Body of pancreas (tissue), 4 donors: ENCODE results near the gene PANX2. TPM values are rescaled to one million over a fixed set of nuclear protein-coding genes. Genes with fewer than 3 reads are reported as not detected.
A peak's percentile ranks its signal among the peaks of the same experiment; 100 is the strongest.
"Not testable (repeated sequence)": the region's sequence is repeated elsewhere in the genome, so short reads cannot be mapped to it uniquely, and the experiment has no call there.

Source experiments
- ATAC-seq: fragments of 150-250 bp; one replicate; pipeline ENCODE4 v1.9.1; 2016
- DNase-seq, 4 donors: peaks; one replicate each; pipeline ENCODE4 v3.0.0-alpha.2; 2019
- H3K27ac ChIP-seq, 4 donors: fragments of 200-600 bp; sonication (generic); 1 replicate in 3 of 4; 2 replicates in 1 of 4; pipeline versions ENCODE4 v1.5.1 to v1.6.1; 2016 to 2019; ENCODE audit warnings: mild to moderate bottlenecking in 1 of 4, mixed read lengths in 1 of 4, moderate library complexity in 1 of 4
- H3K27me3 ChIP-seq, 2 donors: fragments of 200-600 bp; sonication (generic); one replicate each; pipeline ENCODE4 v1.6.0; 2016; ENCODE audit warnings: mild to moderate bottlenecking in 1 of 2
- H3K36me3 ChIP-seq, 2 donors: fragments of 200-600 bp; sonication (generic); replicated peaks in 1 of 2; 2 replicates each; pipeline ENCODE4 v1.5.1; 2016; ENCODE audit warnings: low read depth in 2 of 2; ENCODE audit not compliant: insufficient read depth in 1 of 2
- H3K4me1 ChIP-seq: fragments of 200-600 bp; sonication (generic); one replicate; pipeline ENCODE4 v1.6.0; 2016
- H3K4me3 ChIP-seq, 2 donors: fragments of 200-600 bp; sonication (generic); 1 replicate in 1 of 2; 2 replicates in 1 of 2; pipeline ENCODE4 v1.5.1; 2016 to 2019
- H3K9me3 ChIP-seq, 3 donors: fragments of 200-600 bp; sonication (generic); 1 replicate in 2 of 3; 2 replicates in 1 of 3; pipeline ENCODE4 v1.5.1; 2016
- POLR2A ChIP-seq, 3 donors: fragments of 450-650 bp; IDR thresholded peaks; one replicate each; pipeline ENCODE4 v1.6.1; 2016; ENCODE audit warnings: antibody characterized with exemption in 3 of 3, mild to moderate bottlenecking in 2 of 3
- WGBS, 2 donors: methylation state at CpG; one replicate each; pipeline ENCODE4 v1.1.5; 2017; 5-methylcytosine and 5-hydroxymethylcytosine counted together
- intact Hi-C: fragments of 100-400 bp; cut with DNase I; formaldehyde crosslinking; loops from one replicate; pipeline ENCODE4 v1.15.1; 2023
- total RNA-seq, 2 donors: library from RNA; depleted of rRNA; stranded (reverse); fragments of >200 nt; gene quantifications; one replicate each; pipeline ENCODE4 v1.1.0, GENCODE V29; 2016
- TF ChIP-seq, protein P1 (sequence below), 7 experiments: fragments of 450-650 bp in 4 of 7; fragments of 200-600 bp in 3 of 7; sonication (generic) in 3 of 7; IDR thresholded peaks; one replicate each; pipeline ENCODE4 v1.5.1; 2016 to 2019; ENCODE audit warnings: antibody characterized with exemption in 7 of 7

Gene PANX2
- total RNA-seq, 2 donors from 2014 or later, result 0.33 to 3.1 TPM

DNA sequence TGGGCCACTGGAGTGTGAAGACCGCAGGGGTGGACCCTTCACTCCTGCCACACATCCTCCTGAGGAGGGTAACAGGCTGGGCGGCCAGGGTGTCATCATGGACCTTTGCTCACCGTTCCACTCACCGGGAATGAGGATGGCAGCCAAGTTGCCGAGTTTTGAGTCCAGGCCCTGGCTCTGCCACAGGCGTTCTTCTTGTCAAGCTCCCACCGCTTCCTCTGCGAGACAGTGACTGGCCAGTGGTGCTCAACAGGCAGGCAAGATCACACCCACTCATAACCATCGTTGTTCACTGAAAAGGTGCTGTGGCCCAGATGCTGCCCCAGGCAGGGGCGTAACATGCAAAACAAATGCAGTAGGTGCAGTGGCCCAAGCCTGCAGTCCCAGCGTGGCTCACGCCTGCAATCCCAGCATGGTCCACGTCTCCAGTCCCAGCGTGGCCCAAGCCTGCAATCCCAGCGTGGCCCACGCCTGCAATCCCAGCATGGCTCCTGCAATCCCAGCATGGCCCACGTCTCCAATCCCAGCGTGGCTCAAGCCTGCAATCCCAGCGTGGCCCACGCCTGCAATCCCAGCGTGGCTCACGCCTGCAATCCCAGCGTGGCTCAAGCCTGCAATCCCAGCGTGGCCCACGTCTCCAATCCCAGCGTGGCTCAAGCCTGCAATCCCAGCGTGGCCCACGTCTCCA, 5.0 kb upstream of the PANX2 start:
- H3K27me3 ChIP-seq, result peaks cover 0 to 7% of the 10 kb centered on the region in 2 donors
- TF ChIP-seq, protein P1, sequence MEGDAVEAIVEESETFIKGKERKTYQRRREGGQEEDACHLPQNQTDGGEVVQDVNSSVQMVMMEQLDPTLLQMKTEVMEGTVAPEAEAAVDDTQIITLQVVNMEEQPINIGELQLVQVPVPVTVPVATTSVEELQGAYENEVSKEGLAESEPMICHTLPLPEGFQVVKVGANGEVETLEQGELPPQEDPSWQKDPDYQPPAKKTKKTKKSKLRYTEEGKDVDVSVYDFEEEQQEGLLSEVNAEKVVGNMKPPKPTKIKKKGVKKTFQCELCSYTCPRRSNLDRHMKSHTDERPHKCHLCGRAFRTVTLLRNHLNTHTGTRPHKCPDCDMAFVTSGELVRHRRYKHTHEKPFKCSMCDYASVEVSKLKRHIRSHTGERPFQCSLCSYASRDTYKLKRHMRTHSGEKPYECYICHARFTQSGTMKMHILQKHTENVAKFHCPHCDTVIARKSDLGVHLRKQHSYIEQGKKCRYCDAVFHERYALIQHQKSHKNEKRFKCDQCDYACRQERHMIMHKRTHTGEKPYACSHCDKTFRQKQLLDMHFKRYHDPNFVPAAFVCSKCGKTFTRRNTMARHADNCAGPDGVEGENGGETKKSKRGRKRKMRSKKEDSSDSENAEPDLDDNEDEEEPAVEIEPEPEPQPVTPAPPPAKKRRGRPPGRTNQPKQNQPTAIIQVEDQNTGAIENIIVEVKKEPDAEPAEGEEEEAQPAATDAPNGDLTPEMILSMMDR (IDR thresholded peaks at IDR 0.05), result no peak
- no peak for TF ChIP-seq POLR2A (IDR thresholded peaks at IDR 0.05)
- ATAC-seq (no peak), DNase-seq (no peak)
- no peak overlapping the region for H3K4me3 ChIP-seq
- H3K27ac ChIP-seq, result no peak overlapping the region
- H3K36me3 ChIP-seq, result no peaks in the 10 kb centered on the region
- no peaks in the 10 kb centered on the region for H3K9me3 ChIP-seq
- intact Hi-C loops, result no loop called here
- no peaks in the 10 kb centered on the region for H3K4me1 ChIP-seq
- 92 to 95% methylated on average over 4 to 28 of the region's 28 CpGs for whole genome bisulfite sequencing, 2 donors

DNA sequence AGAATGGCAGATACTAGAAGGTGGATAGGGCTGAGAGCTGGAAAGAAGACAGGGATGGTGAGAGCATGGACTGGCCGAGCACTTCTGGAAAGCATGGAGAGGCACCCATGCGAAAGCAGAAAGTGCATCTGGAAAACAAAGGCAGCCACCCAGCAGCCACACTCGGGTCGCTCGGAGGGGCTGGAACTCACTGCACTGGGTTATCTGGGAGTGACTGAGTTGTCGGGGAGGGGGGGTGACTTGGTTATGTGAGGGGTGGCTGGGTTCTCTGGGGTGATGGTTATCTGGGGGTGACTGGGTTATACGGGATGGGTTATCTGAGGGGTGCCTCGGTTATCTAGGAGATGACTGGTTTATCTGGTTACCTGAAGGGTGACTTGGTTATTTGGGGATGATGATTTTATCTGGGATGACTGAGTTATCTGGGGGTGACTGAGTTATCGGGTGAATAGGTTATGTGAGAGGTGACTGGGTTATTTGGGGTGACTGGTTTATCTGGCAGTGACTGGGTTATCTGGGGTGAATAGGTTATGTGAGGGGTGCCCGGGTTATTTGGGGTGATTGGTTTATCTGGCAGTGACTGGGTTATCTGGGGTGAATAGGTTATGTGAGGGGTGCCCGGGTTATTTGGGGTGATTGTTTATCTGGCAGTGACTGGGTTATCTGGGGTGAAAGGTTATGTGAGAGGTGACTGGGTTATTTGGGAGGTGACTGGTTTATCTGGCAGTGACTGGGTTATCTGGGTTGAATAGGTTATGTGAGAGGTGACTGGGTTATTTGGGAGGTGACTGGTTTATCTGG, 2.6 kb upstream of the PANX2 start:
- ATAC-seq (no peak), DNase-seq (no peak)
- Histone ChIP-seq H3K27me3 (peaks cover 0 to 7% of the 10 kb centered on the region in 2 donors), H3K4me1 (peaks cover 7% of the 10 kb centered on the region), H3K27ac (no peak overlapping the region), H3K9me3 (no peaks in the 10 kb centered on the region), H3K36me3 (no peaks in the 10 kb centered on the region), H3K4me3 (no peak overlapping the region)
- intact Hi-C loops, result no loop called here
- TF ChIP-seq, protein P1 (IDR thresholded peaks at IDR 0.05), result no peak
- TF ChIP-seq POLR2A (IDR thresholded peaks at IDR 0.05), result no peak
- 38 to 42% methylated on average over 10 to 11 of the region's 11 CpGs for WGBS, 2 donors

DNA sequence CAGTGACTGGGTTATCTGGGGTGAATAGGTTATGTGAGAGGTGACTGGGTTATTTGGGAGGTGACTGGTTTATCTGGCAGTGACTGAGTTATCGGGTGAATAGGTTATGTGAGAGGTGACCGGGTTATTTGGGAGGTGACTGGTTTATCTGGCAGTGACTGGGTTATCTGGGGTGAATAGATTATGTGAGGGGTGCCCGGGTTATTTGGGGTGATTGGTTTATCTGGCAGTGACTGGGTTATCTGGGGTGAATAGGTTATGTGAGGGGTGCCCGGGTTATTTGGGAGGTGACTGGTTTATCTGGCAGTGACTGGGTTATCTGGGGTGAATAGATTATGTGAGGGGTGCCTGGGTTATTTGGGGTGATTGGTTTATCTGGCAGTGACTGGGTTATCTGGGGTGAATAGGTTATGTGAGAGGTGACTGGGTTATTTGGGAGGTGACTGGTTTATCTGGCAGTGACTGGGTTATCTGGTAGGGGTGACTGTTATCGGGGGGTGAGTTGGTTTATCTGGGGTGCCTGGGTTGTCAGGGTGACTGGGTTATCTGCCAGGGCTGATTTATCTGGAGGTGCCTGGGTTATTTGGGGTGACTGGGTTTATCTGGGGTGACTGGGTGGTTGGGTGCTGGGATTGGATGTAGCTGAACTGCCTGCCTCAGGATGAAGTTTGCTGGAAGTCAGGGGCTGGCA, 1.9 kb upstream of the PANX2 start:
- ATAC-seq, DNase-seq, H3K4me1 ChIP-seq, H3K4me3 ChIP-seq, H3K27ac ChIP-seq, intact Hi-C loops, H3K27me3 ChIP-seq, H3K36me3 ChIP-seq, H3K9me3 ChIP-seq: not testable (repeated sequence)
- WGBS, 2 donors, result 21 to 30% methylated on average over 5 of the region's 5 CpGs

DNA sequence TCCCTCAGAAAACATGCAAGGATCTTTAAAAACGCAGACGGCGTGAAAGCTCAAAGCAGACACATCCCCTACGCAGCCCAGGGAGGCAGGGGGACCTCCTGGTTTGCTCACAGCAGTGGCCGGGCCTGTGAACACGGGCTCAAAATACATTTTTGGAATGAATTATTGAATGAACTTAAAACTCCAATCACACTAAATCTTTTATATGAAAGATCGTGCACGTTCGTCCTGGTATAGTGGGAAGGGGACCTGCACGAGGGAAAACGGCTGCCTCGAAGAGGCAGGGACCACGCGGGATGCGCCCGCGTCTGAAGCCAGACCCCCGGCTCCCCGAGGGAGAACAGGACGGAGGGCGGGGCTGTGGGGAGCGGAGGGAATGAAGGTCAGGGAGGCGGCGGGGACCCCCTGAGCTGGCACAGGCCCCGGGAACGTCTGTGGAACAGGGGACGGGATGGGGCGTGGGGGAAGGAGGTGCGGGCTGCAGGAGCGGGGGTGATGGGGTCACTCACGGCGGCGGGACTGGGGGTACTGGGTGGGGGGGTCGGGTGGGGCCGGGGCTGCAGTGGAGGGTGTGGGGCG, 1.3 kb upstream of the PANX2 start:
- DNase-seq, result peak in 1 of 4 donors; percentile 15

More for the DNA sequence above, 1.3 kb upstream of the PANX2 start:
- intact Hi-C loops, result no loop called here
- WGBS, 2 donors, result 15 to 23% methylated on average over 20 to 36 of the region's 36 CpGs
- Histone ChIP-seq H3K4me3 (no peak overlapping the region), H3K4me1 (peaks cover 7% of the 10 kb centered on the region), H3K36me3 (no peaks in the 10 kb centered on the region), H3K27ac (no peak overlapping the region), H3K9me3 (no peaks in the 10 kb centered on the region), H3K27me3 (peaks cover 0 to 7% of the 10 kb centered on the region in 2 donors)
- no peak for ATAC-seq
- no peak for TF ChIP-seq POLR2A (IDR thresholded peaks at IDR 0.05)
- TF ChIP-seq, protein P1 (IDR thresholded peaks at IDR 0.05), result no peak
